Measurements from ENCODE around the gene PAGE4.

PAGE4 gene

GRCh38 chrX:49829016-49829415 is at the start of gene PAGE4:
PAGE4 (plus strand) TSS chrX:49829303; CDS start chrX:49830429, 1,126 bp downstream.
- Histone ChIP-seq H3K4me3 (ENCODE audit: low read length in 2 of 2) (no peak within 1 kb of the TSS), H3K9me3 (ENCODE audit: control insufficient read depth in 2 of 2, low read length in 2 of 2) (no peaks in the 10 kb centered on the region), H3K27me3 (ENCODE audit: control insufficient read depth in 2 of 2, insufficient read depth in 2 of 2, low read length in 2 of 2) (peaks cover 10 to 11% of the 10 kb centered on the region in 2 donors), H3K36me3 (ENCODE audit: control insufficient read depth in 2 of 2, insufficient read depth in 2 of 2, low read length in 2 of 2) (no peaks in the 10 kb centered on the region), H3K27ac (ENCODE audit: low read depth in 2 of 2, low read length in 2 of 2) (no peak within 1 kb of the TSS), H3K4me1 (ENCODE audit: control insufficient read depth in 2 of 2, insufficient read depth in 2 of 2, low read length in 2 of 2) (no peaks in the 10 kb centered on the region), H3K9ac (ENCODE audit: low read depth in 1 of 2, low read length in 2 of 2) (no peak within 1 kb of the TSS)

- peaks cover 0 to 9% of the 10 kb centered on the region in 2 donors for H3K27me3 ChIP-seq (ENCODE audit: control insufficient read depth in 2 of 2, insufficient read depth in 2 of 2, low read length in 2 of 2)
- no peak overlapping the region for H3K9ac ChIP-seq (ENCODE audit: low read depth in 1 of 2, low read length in 2 of 2)
- H3K9me3 ChIP-seq (ENCODE audit: control insufficient read depth in 2 of 2, low read length in 2 of 2), result no peaks in the 10 kb centered on the region
- H3K4me1 ChIP-seq (ENCODE audit: control insufficient read depth in 2 of 2, insufficient read depth in 2 of 2, low read length in 2 of 2), result no peaks in the 10 kb centered on the region
- H3K36me3 ChIP-seq (ENCODE audit: control insufficient read depth in 2 of 2, insufficient read depth in 2 of 2, low read length in 2 of 2), result no peaks in the 10 kb centered on the region
- no peak overlapping the region for H3K4me3 ChIP-seq (ENCODE audit: low read length in 2 of 2)
- H3K27ac ChIP-seq (ENCODE audit: low read depth in 2 of 2, low read length in 2 of 2), result no peak overlapping the region
Observed at GRCh38 chrX:49784747-49785280, 44.3 kb upstream of the PAGE4 start.

- Histone ChIP-seq H3K4me1 (ENCODE audit: control insufficient read depth in 2 of 2, insufficient read depth in 2 of 2, low read length in 2 of 2) (no peaks in the 10 kb centered on the region), H3K4me3 (ENCODE audit: low read length in 2 of 2) (no peak overlapping the region), H3K9ac (ENCODE audit: low read depth in 1 of 2, low read length in 2 of 2) (no peak overlapping the region), H3K9me3 (ENCODE audit: control insufficient read depth in 2 of 2, low read length in 2 of 2) (no peaks in the 10 kb centered on the region), H3K36me3 (ENCODE audit: control insufficient read depth in 2 of 2, insufficient read depth in 2 of 2, low read length in 2 of 2) (no peaks in the 10 kb centered on the region), H3K27ac (ENCODE audit: low read depth in 2 of 2, low read length in 2 of 2) (no peak overlapping the region), H3K27me3 (ENCODE audit: control insufficient read depth in 2 of 2, insufficient read depth in 2 of 2, low read length in 2 of 2) (peaks cover 3 to 4% of the 10 kb centered on the region in 2 donors)
Observed at GRCh38 chrX:49792376-49792775, 36.7 kb upstream of the PAGE4 start.

- H3K9me3 ChIP-seq (ENCODE audit: control insufficient read depth in 2 of 2, low read length in 2 of 2), result no peaks in the 10 kb centered on the region
- no peak overlapping the region for H3K27ac ChIP-seq (ENCODE audit: low read depth in 2 of 2, low read length in 2 of 2)
- no peak overlapping the region for H3K9ac ChIP-seq (ENCODE audit: low read depth in 1 of 2, low read length in 2 of 2)
- H3K4me3 ChIP-seq (ENCODE audit: low read length in 2 of 2), result no peak overlapping the region
- H3K36me3 ChIP-seq (ENCODE audit: control insufficient read depth in 2 of 2, insufficient read depth in 2 of 2, low read length in 2 of 2), result no peaks in the 10 kb centered on the region
- H3K27me3 ChIP-seq (ENCODE audit: control insufficient read depth in 2 of 2, insufficient read depth in 2 of 2, low read length in 2 of 2), result peaks cover 0 to 9% of the 10 kb centered on the region in 2 donors
- no peaks in the 10 kb centered on the region for H3K4me1 ChIP-seq (ENCODE audit: control insufficient read depth in 2 of 2, insufficient read depth in 2 of 2, low read length in 2 of 2)
Observed at GRCh38 chrX:49793686-49794085, 35.4 kb upstream of the PAGE4 start.

GRCh38 chrX:49799828-49800227 is 29.3 kb upstream of the PAGE4 start:
- Histone ChIP-seq H3K36me3 (ENCODE audit: control insufficient read depth in 2 of 2, insufficient read depth in 2 of 2, low read length in 2 of 2) (no peaks in the 10 kb centered on the region), H3K27me3 (ENCODE audit: control insufficient read depth in 2 of 2, insufficient read depth in 2 of 2, low read length in 2 of 2) (peaks cover 0 to 9% of the 10 kb centered on the region in 2 donors), H3K4me1 (ENCODE audit: control insufficient read depth in 2 of 2, insufficient read depth in 2 of 2, low read length in 2 of 2) (no peaks in the 10 kb centered on the region), H3K4me3 (ENCODE audit: low read length in 2 of 2) (no peak overlapping the region), H3K9ac (ENCODE audit: low read depth in 1 of 2, low read length in 2 of 2) (no peak overlapping the region), H3K27ac (ENCODE audit: low read depth in 2 of 2, low read length in 2 of 2) (no peak overlapping the region), H3K9me3 (ENCODE audit: control insufficient read depth in 2 of 2, low read length in 2 of 2) (no peaks in the 10 kb centered on the region)

- Histone ChIP-seq H3K9ac (ENCODE audit: low read depth in 1 of 2, low read length in 2 of 2) (no peak overlapping the region), H3K27me3 (ENCODE audit: control insufficient read depth in 2 of 2, insufficient read depth in 2 of 2, low read length in 2 of 2) (no peaks in the 10 kb centered on the region), H3K4me1 (ENCODE audit: control insufficient read depth in 2 of 2, insufficient read depth in 2 of 2, low read length in 2 of 2) (no peaks in the 10 kb centered on the region), H3K9me3 (ENCODE audit: control insufficient read depth in 2 of 2, low read length in 2 of 2) (no peaks in the 10 kb centered on the region), H3K27ac (ENCODE audit: low read depth in 2 of 2, low read length in 2 of 2) (no peak overlapping the region), H3K36me3 (ENCODE audit: control insufficient read depth in 2 of 2, insufficient read depth in 2 of 2, low read length in 2 of 2) (no peaks in the 10 kb centered on the region), H3K4me3 (ENCODE audit: low read length in 2 of 2) (no peak overlapping the region)
Observed at GRCh38 chrX:49809891-49810632, 19.0 kb upstream of the PAGE4 start.

- Histone ChIP-seq H3K9me3 (ENCODE audit: control insufficient read depth in 2 of 2, low read length in 2 of 2) (no peaks in the 10 kb centered on the region), H3K27ac (ENCODE audit: low read depth in 2 of 2, low read length in 2 of 2) (no peak overlapping the region), H3K36me3 (ENCODE audit: control insufficient read depth in 2 of 2, insufficient read depth in 2 of 2, low read length in 2 of 2) (no peaks in the 10 kb centered on the region), H3K4me1 (ENCODE audit: control insufficient read depth in 2 of 2, insufficient read depth in 2 of 2, low read length in 2 of 2) (no peaks in the 10 kb centered on the region), H3K4me3 (ENCODE audit: low read length in 2 of 2) (no peak overlapping the region), H3K27me3 (ENCODE audit: control insufficient read depth in 2 of 2, insufficient read depth in 2 of 2, low read length in 2 of 2) (no peaks in the 10 kb centered on the region), H3K9ac (ENCODE audit: low read depth in 1 of 2, low read length in 2 of 2) (no peak overlapping the region)
Observed at GRCh38 chrX:49812177-49812576, 16.9 kb upstream of the PAGE4 start.

GRCh38 chrX:49816435-49816834 is 12.7 kb upstream of the PAGE4 start:
- Histone ChIP-seq H3K9me3 (ENCODE audit: control insufficient read depth in 2 of 2, low read length in 2 of 2) (no peaks in the 10 kb centered on the region), H3K9ac (ENCODE audit: low read depth in 1 of 2, low read length in 2 of 2) (no peak overlapping the region), H3K4me1 (ENCODE audit: control insufficient read depth in 2 of 2, insufficient read depth in 2 of 2, low read length in 2 of 2) (no peaks in the 10 kb centered on the region), H3K36me3 (ENCODE audit: control insufficient read depth in 2 of 2, insufficient read depth in 2 of 2, low read length in 2 of 2) (no peaks in the 10 kb centered on the region), H3K4me3 (ENCODE audit: low read length in 2 of 2) (no peak overlapping the region), H3K27me3 (ENCODE audit: control insufficient read depth in 2 of 2, insufficient read depth in 2 of 2, low read length in 2 of 2) (peaks cover 0 to 10% of the 10 kb centered on the region in 2 donors), H3K27ac (ENCODE audit: low read depth in 2 of 2, low read length in 2 of 2) (no peak overlapping the region)

- no peak overlapping the region for H3K9ac ChIP-seq (ENCODE audit: low read depth in 1 of 2, low read length in 2 of 2)
- H3K36me3 ChIP-seq (ENCODE audit: control insufficient read depth in 2 of 2, insufficient read depth in 2 of 2, low read length in 2 of 2), result no peaks in the 10 kb centered on the region
- peaks cover 2 to 5% of the 10 kb centered on the region in 2 donors for H3K27me3 ChIP-seq (ENCODE audit: control insufficient read depth in 2 of 2, insufficient read depth in 2 of 2, low read length in 2 of 2)
- H3K9me3 ChIP-seq (ENCODE audit: control insufficient read depth in 2 of 2, low read length in 2 of 2), result no peaks in the 10 kb centered on the region
- no peak overlapping the region for H3K4me3 ChIP-seq (ENCODE audit: low read length in 2 of 2)
- no peaks in the 10 kb centered on the region for H3K4me1 ChIP-seq (ENCODE audit: control insufficient read depth in 2 of 2, insufficient read depth in 2 of 2, low read length in 2 of 2)
- H3K27ac ChIP-seq (ENCODE audit: low read depth in 2 of 2, low read length in 2 of 2), result no peak overlapping the region
Observed at GRCh38 chrX:49838374-49838773, 9.3 kb downstream of the PAGE4 start.

- Histone ChIP-seq H3K36me3 (ENCODE audit: control insufficient read depth in 2 of 2, insufficient read depth in 2 of 2, low read length in 2 of 2) (no peaks in the 10 kb centered on the region), H3K27ac (ENCODE audit: low read depth in 2 of 2, low read length in 2 of 2) (no peak overlapping the region), H3K4me1 (ENCODE audit: control insufficient read depth in 2 of 2, insufficient read depth in 2 of 2, low read length in 2 of 2) (no peaks in the 10 kb centered on the region), H3K9ac (ENCODE audit: low read depth in 1 of 2, low read length in 2 of 2) (no peak overlapping the region), H3K27me3 (ENCODE audit: control insufficient read depth in 2 of 2, insufficient read depth in 2 of 2, low read length in 2 of 2) (peaks cover under 1 to 7% of the 10 kb centered on the region in 2 donors), H3K4me3 (ENCODE audit: low read length in 2 of 2) (no peak overlapping the region), H3K9me3 (ENCODE audit: control insufficient read depth in 2 of 2, low read length in 2 of 2) (no peaks in the 10 kb centered on the region)
Observed at GRCh38 chrX:49840679-49841078, 11.6 kb downstream of the PAGE4 start.

All from mucosa of rectum (tissue), 2 donors.